Endothelial cell of umbilical vein (primary cell): ENCODE data around the gene LRRC8E. TPM values are rescaled to one million over a fixed set of nuclear protein-coding genes. Genes with fewer than 3 reads are reported as not detected.
A peak's percentile ranks its signal among the peaks of the same experiment; 100 is the strongest.

Experiments
- BruUV-seq: library from RNA; stranded (reverse); fragments of 400-500 nt; replicated peaks from 2 replicates; lab custom pipeline; 2021; lab: Mats Ljungman, UMichigan
- CTCF ChIA-PET: fragments of 300-600, 350-600 bp; sonication (Branson Sonifier 250); formaldehyde crosslinking; loops from one replicate; lab custom pipeline; 2021; ENCODE audit warnings: antibody characterized with exemption, inconsistent platforms; lab: Charles Lee
- POLR2A ChIA-PET: fragments of 300-600, 350-600 bp; sonication (Branson Sonifier 250); formaldehyde crosslinking; loops from one replicate; lab custom pipeline; 2021; ENCODE audit warnings: antibody characterized with exemption, inconsistent platforms; lab: Charles Lee
- DNase-seq: peaks from one replicate; pipeline ENCODE4 v3.0.0-alpha.2; 2011; ENCODE audit warnings: low read depth, low spot score
- FAIRE-seq: peaks from 2 replicates; lab custom pipeline; 2011; peaks lifted over from hg19 to GRCh38; lab: Jason Lieb, UNC
- H2AFZ ChIP-seq: 2 replicates; pipeline ENCODE4 v1.6.0; 2012; ENCODE audit warnings: low read depth, low read length, control low read depth, inconsistent platforms
- H3K27ac ChIP-seq: 2 replicates; pipeline ENCODE4 v1.5.1; 2011; ENCODE audit warnings: low read depth, mild to moderate bottlenecking, control low read depth, low read length, moderate library complexity; ENCODE audit not compliant: insufficient read depth
- H3K27me3 ChIP-seq, 2 experiments: 2 replicates each; pipeline versions ENCODE4 v1.6.0 to v1.6.1; 2011; ENCODE audit warnings: low read length in 2 of 2, mixed read lengths in 1 of 2; ENCODE audit not compliant: control insufficient read depth in 2 of 2, insufficient read depth in 2 of 2
- H3K36me3 ChIP-seq, 2 experiments: 2 replicates in 1 of 2; 3 replicates in 1 of 2; pipeline ENCODE4 v1.5.1; 2011; ENCODE audit warnings: low read length in 2 of 2, mild to moderate bottlenecking in 1 of 2, moderate library complexity in 1 of 2; ENCODE audit not compliant: control insufficient read depth in 2 of 2, insufficient read depth in 2 of 2; ENCODE audit errors: extremely low read depth in 1 of 2
- H3K4me1 ChIP-seq: 3 replicates; pipeline ENCODE4 v1.5.1; 2011; ENCODE audit warnings: mild to moderate bottlenecking, low read length; ENCODE audit not compliant: control insufficient read depth, insufficient read depth; ENCODE audit errors: extremely low read depth
- H3K4me2 ChIP-seq: 2 replicates; pipeline ENCODE4 v1.6.1; 2011; ENCODE audit warnings: low read length, control low read depth, mixed read lengths; ENCODE audit not compliant: insufficient read depth
- H3K4me3 ChIP-seq, 3 experiments: fragments of 200-600 bp in 1 of 3; sonication (generic), shearing (Covaris generic) in 1 of 3; replicated peaks in 1 of 3; 2 replicates each; pipeline ENCODE4 v1.5.1; 2011 to 2016; ENCODE audit warnings: control low read depth in 3 of 3, low read length in 3 of 3, mild to moderate bottlenecking in 2 of 3, inconsistent platforms in 1 of 3, low read depth in 1 of 3, moderate library complexity in 1 of 3; ENCODE audit not compliant: insufficient read depth in 1 of 3
- H3K79me2 ChIP-seq: 2 replicates; pipeline ENCODE4 v1.6.0; 2012; ENCODE audit warnings: low read length, inconsistent platforms; ENCODE audit not compliant: control insufficient read depth, insufficient read depth
- H3K9ac ChIP-seq: replicated peaks from 2 replicates; pipeline ENCODE3; 2011; ENCODE audit warnings: low read length, control low read depth; ENCODE audit not compliant: insufficient read depth; ENCODE audit errors: extremely low read depth
- H3K9me1 ChIP-seq: replicated peaks from 3 replicates; pipeline ENCODE4 v1.6.0; 2011; ENCODE audit warnings: mild to moderate bottlenecking, low read length; ENCODE audit not compliant: control insufficient read depth, insufficient read depth; ENCODE audit errors: extremely low read depth
- H3K9me3 ChIP-seq: replicated peaks from 2 replicates; pipeline ENCODE4 v1.5.1; 2012; ENCODE audit warnings: low read length, inconsistent platforms; ENCODE audit not compliant: control insufficient read depth, insufficient read depth
- H4K20me1 ChIP-seq: replicated peaks from 2 replicates; pipeline ENCODE3; 2011; ENCODE audit warnings: mild to moderate bottlenecking, low read length; ENCODE audit not compliant: control insufficient read depth, insufficient read depth; ENCODE audit errors: extremely low read depth
- CTCF ChIP-seq, 2 donors: IDR thresholded peaks; 1 replicate in 1 of 2; 2 replicates in 1 of 2; pipeline ENCODE4 v1.5.1; 2011; ENCODE audit warnings: low read length in 2 of 2, mild to moderate bottlenecking in 2 of 2, moderate library complexity in 2 of 2, control low read depth in 1 of 2, inconsistent platforms in 1 of 2, low read depth in 1 of 2; ENCODE audit not compliant: insufficient read depth in 1 of 2; ENCODE audit errors: extremely low read depth in 1 of 2
- EZH2 ChIP-seq: IDR thresholded peaks from 2 replicates; pipeline ENCODE4 v1.6.1; 2012; ENCODE audit warnings: borderline replicate concordance, low read depth, mild to moderate bottlenecking, moderate library complexity, low read length, inconsistent platforms; ENCODE audit not compliant: severe bottlenecking
- MAX ChIP-seq: IDR thresholded peaks from 2 replicates; pipeline ENCODE4 v1.6.1; 2011; ENCODE audit not compliant: insufficient read depth, insufficient read length
- MYC ChIP-seq: IDR thresholded peaks from one replicate; pipeline ENCODE4 v1.6.1; 2011; ENCODE audit warnings: mild to moderate bottlenecking, low read depth, low read length
- POLR2A ChIP-seq: IDR thresholded peaks from 2 replicates; pipeline ENCODE4 v1.6.1; 2012; ENCODE audit warnings: low read depth, mild to moderate bottlenecking, control low read depth, low read length
- POLR2AphosphoS5 ChIP-seq: IDR thresholded peaks from 2 replicates; pipeline ENCODE4 v1.6.1; 2012; ENCODE audit warnings: low read depth, mild to moderate bottlenecking, control low read depth, low read length, moderate library complexity; ENCODE audit not compliant: insufficient read depth
- dilution Hi-C: fragments of 300-500 bp; cut with MboI; formaldehyde crosslinking; loops from one replicate; pipeline ENCODE4 v1.15.0; 2019; ENCODE audit warnings: low sequenced_read_pairs; ENCODE audit not compliant: extremely low pct_ligation_motif_present
- intact Hi-C: fragments of 100-400 bp; cut with micrococcal nuclease; formaldehyde crosslinking; loops from one replicate; pipeline ENCODE4 v1.10.0; 2022
- polyA plus RNA-seq, 4 experiments: library from polyadenylated mRNA; depleted of rRNA in 3 of 4; stranded (reverse) in 3 of 4; unstranded in 1 of 4; fragments of >200 nt; gene quantifications; 2 replicates each; pipeline versions ENCODE4 v1.2.1 to v1.2.3, GENCODE V29; 2011 to 2012; ENCODE audit warnings: missing spikeins in 1 of 4
- total RNA-seq: library from RNA; stranded (reverse); gene quantifications from 2 replicates; pipeline ENCODE4 v1.2.3, GENCODE V29; 2021

The LRRC8E gene
- total and polyA plus RNA-seq, 2 donors (not counting 3 experiments of a cell fraction or from before 2014, with no cell fraction given): 1.1 to 1.6 TPM

- intact Hi-C loops (no loop called here), dilution Hi-C loops (no loop called here)
- Histone ChIP-seq H2AFZ (no peak overlapping the region), H3K4me2 (no peak overlapping the region), H3K9ac (no peak overlapping the region), H3K27me3 (no peaks in the 10 kb centered on the region), H3K9me3 (no peaks in the 10 kb centered on the region), H3K79me2 (no peaks in the 10 kb centered on the region), H3K36me3 (peaks cover 0 to 17% of the 10 kb centered on the region in 2 experiments), H3K4me3 (no peak overlapping the region), H3K27ac (no peak overlapping the region), H3K4me1 (peaks cover 17% of the 10 kb centered on the region), H3K9me1 (no peaks in the 10 kb centered on the region), H4K20me1 (no peaks in the 10 kb centered on the region)
- POLR2A ChIA-PET: no interaction called here
- FAIRE-seq: no peak
- DNase-seq: no peak
- TF ChIP-seq CTCF (IDR thresholded peaks at IDR 0.05; ENCODE audit: extremely low read depth in 1 of 2, insufficient read depth in 1 of 2, low read depth in 1 of 2, low read length in 2 of 2) (no peak), POLR2A (peak; percentile 21), EZH2 (no peak), MYC (no peak), MAX (no peak), POLR2AphosphoS5 (no peak)
- CTCF ChIA-PET: interaction anchor here (1.1 kb wide), 1 partner anchor 17 kb away, joined by 4 read pairs; no protein-coding TSS in a partner anchor
- BruUV-seq: no TSS peak
Observed at GRCh38 chr19:7926727-7927604, 38.7 kb downstream of the LRRC8E start.
